ENCODE data around the gene SPART.
"Not testable (repeated sequence)": the region's sequence is repeated elsewhere in the genome, so short reads cannot be mapped to it uniquely, and the experiment has no call there.

SPART gene

DNA sequence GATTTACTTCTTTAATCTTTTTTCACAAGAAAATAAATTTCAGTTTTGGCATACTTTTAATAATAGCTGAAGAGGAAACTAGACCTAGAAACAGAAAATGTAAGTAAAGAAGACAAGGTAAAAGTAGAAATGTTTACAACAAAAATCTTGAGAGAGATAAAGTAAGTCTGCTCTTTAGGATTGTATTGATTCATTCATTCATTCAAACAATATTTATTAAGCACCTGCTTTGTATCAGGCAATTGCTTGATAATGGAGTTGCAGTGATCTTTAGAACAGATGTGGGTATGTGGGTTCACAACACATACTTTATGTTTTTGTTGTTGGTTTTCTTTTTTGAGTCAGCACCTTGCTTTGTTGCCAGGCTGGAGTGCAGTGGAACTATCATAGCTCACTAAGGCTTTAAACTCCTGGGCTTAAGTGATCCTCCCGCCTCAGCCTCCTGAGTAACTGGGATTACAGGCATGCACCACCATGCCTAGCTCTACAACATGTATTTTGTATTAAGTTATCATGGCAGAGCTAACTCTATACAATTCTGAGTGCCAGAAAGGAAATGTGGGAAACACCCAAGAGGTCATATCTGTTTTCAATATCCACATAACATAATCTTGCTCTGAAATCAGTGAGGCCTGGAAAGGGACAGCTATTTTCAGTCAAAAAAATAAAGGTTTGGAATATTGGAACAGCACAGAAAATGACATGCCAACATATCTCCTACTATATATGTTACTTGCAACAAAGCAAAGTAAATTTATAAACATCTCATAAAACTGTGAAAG is 8.8 kb upstream of the SPART start:
- no peak for DNase-seq

- no peak for DNase-seq
Observed at GRCh38 chr13:36353001-36353400, 6.8 kb upstream of the SPART start.

- no peak for DNase-seq
Observed at GRCh38 chr13:36352350-36352749, 6.2 kb upstream of the SPART start.

DNA sequence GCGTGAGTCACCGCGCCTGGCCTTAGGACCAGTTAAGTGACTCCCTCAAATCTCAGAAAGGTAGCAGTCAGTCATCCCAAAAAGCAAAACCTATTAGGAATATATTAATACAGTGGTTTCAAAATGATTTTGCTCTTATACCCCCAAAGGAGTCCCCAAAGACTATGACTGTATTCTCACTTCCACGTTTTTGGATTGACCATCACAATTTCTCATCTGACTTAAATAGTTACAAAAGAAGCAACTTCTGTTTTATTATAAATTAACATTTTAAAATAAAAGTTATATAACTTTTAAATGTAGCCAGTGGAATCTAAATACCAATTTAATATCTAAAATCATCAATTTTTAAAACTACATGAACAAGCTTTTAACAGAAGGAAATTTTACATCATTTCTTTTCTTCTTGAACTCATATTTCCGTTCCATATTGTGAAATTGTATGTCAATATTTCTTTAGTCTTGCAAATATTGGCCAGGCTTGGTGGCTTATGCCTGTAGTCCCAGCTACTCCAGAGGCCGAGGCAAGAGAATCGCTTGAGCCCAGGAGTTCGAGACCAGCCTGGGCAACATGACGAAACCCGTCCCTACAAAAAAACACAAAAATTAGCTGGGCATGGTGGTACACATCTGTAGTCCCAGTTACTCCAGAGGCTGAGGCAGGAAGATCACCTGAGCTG is 1.5 kb upstream of the SPART start:
- DNase-seq = no peak

DNA sequence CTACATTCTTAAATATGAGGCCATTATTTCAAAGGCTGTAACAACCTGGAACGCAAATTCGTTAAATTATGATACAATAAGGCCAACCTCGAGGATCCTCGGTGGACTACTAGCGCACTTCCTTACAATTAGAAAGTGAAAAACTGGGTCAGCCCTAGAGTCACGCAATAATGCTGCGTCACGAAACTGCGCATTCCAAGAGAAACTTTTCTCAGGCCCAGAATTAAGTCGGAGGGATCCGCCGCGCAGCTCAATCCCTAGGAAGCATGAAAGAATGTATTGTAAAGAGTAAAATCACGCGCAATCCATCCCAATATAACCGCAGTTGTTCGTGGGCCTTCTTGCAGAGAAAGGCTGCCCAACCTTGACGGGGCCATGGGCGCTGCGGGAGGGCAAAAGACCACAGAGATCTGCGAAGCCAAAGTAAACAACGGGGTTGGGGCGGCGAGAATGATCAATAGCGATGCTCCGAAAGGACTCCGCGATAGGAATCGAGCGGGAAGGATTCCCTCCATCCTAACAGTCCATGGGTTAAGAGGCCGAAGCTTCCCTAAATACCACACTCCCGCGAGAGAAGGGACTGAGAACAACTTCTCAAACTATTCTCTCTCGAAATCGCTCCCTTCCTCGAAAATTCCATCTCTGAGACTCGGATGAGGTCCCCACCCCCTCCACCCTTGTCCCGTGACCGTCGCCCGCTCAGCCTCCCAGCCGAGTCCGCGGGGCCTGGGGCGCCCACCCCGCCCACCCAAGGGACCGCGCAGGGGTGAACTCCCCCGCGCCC is 564 bp downstream of the SPART start:
- peak; percentile 63 for DNase-seq

- peak; percentile 48 for DNase-seq
Observed at GRCh38 chr13:36344886-36345437, 1.2 kb downstream of the SPART start.

DNA sequence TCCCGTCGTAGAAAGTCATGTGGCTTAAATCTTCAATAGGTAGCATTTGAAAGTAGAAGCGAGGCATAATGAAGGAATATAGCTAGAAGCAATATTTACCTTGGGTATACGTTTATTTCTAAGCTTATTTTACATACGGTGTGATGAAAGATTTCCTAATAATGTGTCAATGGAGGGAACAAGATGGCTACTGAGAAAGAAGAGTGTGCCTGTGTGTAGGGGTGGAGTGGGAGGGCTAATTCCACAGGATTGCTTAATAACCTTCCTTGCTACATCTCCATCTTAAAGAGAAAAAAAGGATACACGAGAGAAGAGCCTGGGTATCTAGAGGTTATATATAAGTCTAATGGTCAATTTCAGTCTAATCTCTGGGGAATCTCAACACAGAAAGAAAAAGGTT is 2.0 kb downstream of the SPART start:
- DNase-seq = no peak

GRCh38 chr13:36343766-36344165 is 2.4 kb downstream of the SPART start:
- DNase-seq = no peak

GRCh38 chr13:36342715-36343114 is 3.5 kb downstream of the SPART start:
- DNase-seq = no peak

DNA sequence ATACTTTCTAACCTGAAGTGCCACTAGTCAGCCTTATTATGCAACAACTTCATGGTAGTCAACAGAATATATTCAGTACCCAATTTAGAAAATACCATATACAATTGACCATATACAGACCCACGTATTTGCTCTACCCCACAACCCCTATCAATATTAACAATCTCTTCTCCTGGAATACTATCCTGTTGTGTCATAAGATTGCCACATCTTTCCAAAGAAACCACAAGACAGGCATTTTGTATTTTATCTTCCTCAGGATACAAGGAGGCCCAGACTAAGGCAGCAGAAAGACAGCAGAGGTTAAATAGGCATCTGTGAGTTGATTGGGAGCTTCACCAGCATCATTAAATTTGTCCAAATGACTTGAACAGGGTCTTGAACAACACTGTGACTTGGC is 4.5 kb downstream of the SPART start:
- DNase-seq = no peak

DNA sequence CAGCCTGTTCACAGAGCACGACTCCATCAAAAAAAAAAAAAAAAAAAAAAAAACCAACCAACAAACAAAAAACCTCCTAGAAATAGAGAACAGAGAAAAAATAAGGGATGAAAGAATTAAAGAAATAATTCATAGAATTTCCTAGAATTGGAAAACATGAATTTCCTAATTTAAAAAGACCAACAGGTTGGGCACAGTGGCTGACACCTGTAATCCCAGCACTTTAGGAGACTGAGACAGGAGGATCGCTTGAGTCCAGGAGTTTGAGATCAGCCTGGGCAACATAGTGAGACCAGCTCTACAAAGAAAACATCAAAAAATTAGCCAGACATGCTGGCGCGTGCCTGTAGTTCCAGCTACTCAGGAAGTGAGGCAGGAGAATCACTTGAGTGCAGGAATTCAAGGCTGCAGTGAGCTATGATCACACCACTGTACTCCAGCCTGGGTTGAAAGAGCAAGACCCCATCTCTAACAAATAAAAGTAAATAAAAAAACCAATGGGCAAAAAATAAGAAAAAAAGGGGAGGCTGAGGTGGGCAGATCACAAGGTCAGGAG is 6.5 kb downstream of the SPART start:
- DNase-seq = no peak

DNA sequence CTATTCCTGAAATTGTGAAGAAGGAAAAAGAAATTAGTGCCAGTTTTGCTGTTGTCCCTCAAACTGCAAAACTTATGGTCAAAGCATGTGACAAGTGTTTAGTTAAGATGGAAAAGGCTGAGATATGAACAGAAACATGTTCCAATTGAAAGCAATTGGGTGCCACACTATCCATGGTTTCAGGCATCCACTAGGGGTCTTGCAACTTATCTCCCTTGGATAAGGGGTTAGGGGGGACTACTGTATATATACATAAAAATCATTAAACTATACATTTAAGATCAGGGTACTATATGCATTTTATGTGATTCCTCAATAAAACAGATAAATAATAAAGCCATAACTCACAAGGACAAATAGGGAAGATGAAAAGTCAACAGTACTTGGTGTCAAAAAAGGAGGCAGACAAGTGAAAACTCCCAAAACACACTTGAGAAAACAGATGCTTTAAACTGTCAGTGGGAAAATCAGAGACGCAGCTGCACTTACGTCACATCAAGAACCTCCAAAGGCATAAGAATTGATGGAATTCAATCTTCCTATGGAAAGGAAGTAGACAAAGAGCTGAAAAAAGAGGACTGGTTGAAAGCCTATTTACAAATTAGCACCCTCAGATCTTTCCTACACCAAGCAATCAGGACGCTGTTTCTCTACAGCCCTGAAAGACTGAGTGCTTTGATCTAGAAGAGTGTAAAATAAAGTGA is 8.1 kb downstream of the SPART start:
- no peak for DNase-seq

DNA sequence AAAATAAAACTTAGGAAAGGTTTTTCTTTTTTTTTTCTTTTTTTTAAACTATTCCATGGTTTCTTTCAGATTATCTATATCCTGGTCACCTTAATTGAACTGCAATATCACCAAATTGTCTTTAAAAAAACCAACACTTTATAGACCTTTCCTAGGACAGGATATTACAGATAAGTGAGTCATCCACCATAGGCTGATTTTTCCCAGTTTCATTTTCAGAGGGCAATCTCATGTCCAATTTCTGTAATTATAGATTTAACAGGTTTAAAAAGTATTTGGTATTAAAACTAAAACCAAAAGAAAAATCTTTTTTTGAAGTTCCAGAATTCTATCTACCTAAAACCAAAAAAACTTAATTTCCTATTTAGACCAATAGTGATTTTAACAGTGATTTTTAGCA is 13.2 kb downstream of the SPART start:
- DNase-seq = no peak

GRCh38 chr13:36332255-36332654 is 13.9 kb downstream of the SPART start:
- DNase-seq = not testable (repeated sequence)

DNA sequence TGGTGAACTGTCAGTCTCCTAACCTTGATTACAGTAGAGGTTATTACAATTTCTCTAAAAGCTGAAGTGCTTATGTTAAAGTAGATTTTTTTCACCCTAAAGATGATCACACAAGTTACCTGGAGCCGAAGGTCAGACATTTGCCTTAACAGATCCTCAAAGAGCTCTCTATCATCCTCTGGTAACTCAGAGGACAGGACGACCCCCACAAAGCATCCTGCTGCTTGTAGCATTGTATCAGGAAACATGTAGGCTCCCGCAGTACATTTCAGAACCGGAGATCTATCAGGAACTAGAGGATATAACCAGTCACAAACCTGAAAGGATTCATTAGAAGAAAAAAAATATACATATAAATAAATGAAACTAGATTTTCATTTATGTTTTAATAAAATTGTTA is 14.9 kb downstream of the SPART start:
- no peak for DNase-seq

- no peak for DNase-seq
Observed at GRCh38 chr13:36329361-36329760, 16.8 kb downstream of the SPART start.

- no peak for DNase-seq
Observed at GRCh38 chr13:36328821-36329220, 17.4 kb downstream of the SPART start.

- no peak for DNase-seq
Observed at GRCh38 chr13:36325912-36326311, 20.3 kb downstream of the SPART start.

- not testable (repeated sequence) for DNase-seq
Observed at GRCh38 chr13:36324881-36325280, 21.3 kb downstream of the SPART start.

- no peak for DNase-seq
Observed at GRCh38 chr13:36323951-36324566, 22.1 kb downstream of the SPART start.

GRCh38 chr13:36323408-36323807 is 22.8 kb downstream of the SPART start:
- DNase-seq = no peak

- not testable (repeated sequence) for DNase-seq
Observed at GRCh38 chr13:36319793-36320192, 26.4 kb downstream of the SPART start.
